Rectal smooth muscle tissue (tissue), 1 donor: ENCODE results near the gene MATN4.

Experiments used
- H3K27ac ChIP-seq: one replicate; pipeline ENCODE4 v1.7.0; 2013; ENCODE audit warnings: low read depth, low read length, inconsistent platforms
- H3K27me3 ChIP-seq: one replicate; pipeline ENCODE4 v1.7.0; 2013; ENCODE audit warnings: low read length; ENCODE audit not compliant: control insufficient read depth, insufficient read depth
- H3K36me3 ChIP-seq: one replicate; pipeline ENCODE4 v1.7.0; 2013; ENCODE audit warnings: low read length; ENCODE audit not compliant: control insufficient read depth, insufficient read depth
- H3K4me1 ChIP-seq: one replicate; pipeline ENCODE4 v1.7.0; 2013; ENCODE audit warnings: low read length; ENCODE audit not compliant: control insufficient read depth, insufficient read depth
- H3K4me3 ChIP-seq: one replicate; pipeline ENCODE4 v1.7.0; 2013; ENCODE audit warnings: low read length
- H3K9ac ChIP-seq: one replicate; pipeline ENCODE4 v1.7.0; 2013; ENCODE audit warnings: low read length

The MATN4 gene

GRCh38 chr20:45346291-45346718 lies 38.2 kb upstream of the MATN4 start:
- peaks cover 43% of the 10 kb centered on the region for H3K4me1 ChIP-seq
- no peaks in the 10 kb centered on the region for H3K27me3 ChIP-seq

GRCh38 chr20:45345104-45345936 lies 37.2 kb upstream of the MATN4 start:
- Histone ChIP-seq H3K27ac (peak overlapping the region; percentile 96), H3K4me3 (peak overlapping the region; percentile 79), H3K4me1 (peaks cover 46% of the 10 kb centered on the region), H3K27me3 (no peaks in the 10 kb centered on the region), H3K36me3 (no peaks in the 10 kb centered on the region), H3K9ac (no peak overlapping the region)

More at GRCh38 chr20:45346291-45346718, 38.2 kb upstream of the MATN4 start:
- H3K36me3 ChIP-seq = no peaks in the 10 kb centered on the region
- H3K27ac ChIP-seq = peak overlapping the region; percentile 96
- no peak overlapping the region for H3K9ac ChIP-seq
- H3K4me3 ChIP-seq = peak overlapping the region; percentile 79

DNA sequence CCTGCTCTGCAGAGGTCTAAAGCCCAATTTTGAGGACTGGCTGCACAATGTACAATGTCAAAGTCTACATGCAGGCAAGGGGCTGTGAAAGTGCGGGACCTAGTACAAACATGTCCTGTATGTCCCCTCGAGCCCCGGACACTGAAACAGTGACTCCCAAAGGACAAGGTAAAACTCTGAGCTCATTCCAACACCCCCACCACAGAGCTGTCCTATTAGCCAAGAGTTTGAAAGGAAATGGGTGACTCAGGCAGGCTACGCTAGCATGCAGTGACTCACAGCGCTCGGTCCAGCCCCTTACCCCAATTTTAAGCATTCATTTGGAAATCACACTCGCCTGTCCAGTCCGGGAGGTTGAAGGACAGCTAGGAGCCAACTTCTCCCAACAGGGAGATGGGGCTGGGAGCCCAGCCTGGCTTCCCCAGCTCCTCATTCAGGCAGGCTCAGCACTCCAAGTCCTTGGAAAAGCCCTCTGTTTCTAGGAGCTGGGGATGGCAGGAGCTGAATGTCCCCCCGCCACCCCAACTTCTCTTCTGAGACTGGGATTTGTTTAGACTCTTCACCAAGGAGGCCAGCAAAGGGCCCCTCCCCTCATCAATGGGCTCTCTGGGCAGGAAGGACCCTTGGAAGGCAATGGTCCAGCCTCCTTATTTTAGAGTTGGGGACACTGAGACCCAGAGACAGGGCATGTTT lies 36.2 kb upstream of the MATN4 start:
- peaks cover 52% of the 10 kb centered on the region for H3K4me1 ChIP-seq
- no peaks in the 10 kb centered on the region for H3K27me3 ChIP-seq
- peak overlapping the region; percentile 79 for H3K4me3 ChIP-seq
- no peak overlapping the region for H3K9ac ChIP-seq
- no peaks in the 10 kb centered on the region for H3K36me3 ChIP-seq
- peak overlapping the region; percentile 96 for H3K27ac ChIP-seq

- Histone ChIP-seq H3K27me3 (no peaks in the 10 kb centered on the region), H3K36me3 (no peaks in the 10 kb centered on the region), H3K9ac (no peak overlapping the region), H3K27ac (peak overlapping the region; percentile 96), H3K4me3 (peak overlapping the region; percentile 79), H3K4me1 (peaks cover 59% of the 10 kb centered on the region)
Measured at GRCh38 chr20:45343532-45344167, 35.6 kb upstream of the MATN4 start.

DNA sequence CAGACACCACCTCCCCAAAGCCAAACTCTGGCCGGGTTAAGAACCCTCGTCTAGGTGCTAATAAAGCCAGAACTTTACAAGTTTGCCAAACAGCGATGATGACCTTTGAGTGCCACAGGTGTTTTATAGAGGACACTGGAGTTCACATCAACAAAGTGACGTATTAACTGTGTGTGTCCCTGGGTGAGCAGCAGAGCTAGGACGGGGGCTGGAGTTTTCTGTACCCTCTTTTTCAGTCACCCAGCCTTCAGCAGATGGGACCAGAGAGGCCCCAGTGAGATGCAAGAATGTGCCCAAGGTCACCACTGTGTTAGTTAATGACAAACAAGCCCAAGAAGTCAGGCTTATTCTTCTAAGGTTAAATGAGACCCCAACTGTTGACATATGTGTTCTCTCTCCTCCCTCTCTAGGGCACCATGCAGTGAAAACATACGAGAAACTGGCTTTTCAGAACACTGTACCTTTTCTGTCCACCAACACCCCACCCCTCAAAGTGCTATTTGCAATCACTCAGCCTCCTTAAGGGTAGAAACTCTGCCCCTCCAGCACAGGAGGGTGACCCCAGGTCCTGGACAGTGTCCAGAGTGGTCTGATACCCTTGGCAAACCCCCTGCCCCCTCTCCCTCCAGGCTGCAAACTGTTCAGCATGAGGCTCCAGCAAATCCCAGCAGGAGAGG lies 34.9 kb upstream of the MATN4 start:
- H3K4me3 ChIP-seq = peak overlapping the region; percentile 79
- peak overlapping the region; percentile 96 for H3K27ac ChIP-seq
- peak overlapping the region; percentile 5 for H3K9ac ChIP-seq
- peaks cover 64% of the 10 kb centered on the region for H3K4me1 ChIP-seq
- H3K36me3 ChIP-seq = no peaks in the 10 kb centered on the region
- H3K27me3 ChIP-seq = no peaks in the 10 kb centered on the region

DNA sequence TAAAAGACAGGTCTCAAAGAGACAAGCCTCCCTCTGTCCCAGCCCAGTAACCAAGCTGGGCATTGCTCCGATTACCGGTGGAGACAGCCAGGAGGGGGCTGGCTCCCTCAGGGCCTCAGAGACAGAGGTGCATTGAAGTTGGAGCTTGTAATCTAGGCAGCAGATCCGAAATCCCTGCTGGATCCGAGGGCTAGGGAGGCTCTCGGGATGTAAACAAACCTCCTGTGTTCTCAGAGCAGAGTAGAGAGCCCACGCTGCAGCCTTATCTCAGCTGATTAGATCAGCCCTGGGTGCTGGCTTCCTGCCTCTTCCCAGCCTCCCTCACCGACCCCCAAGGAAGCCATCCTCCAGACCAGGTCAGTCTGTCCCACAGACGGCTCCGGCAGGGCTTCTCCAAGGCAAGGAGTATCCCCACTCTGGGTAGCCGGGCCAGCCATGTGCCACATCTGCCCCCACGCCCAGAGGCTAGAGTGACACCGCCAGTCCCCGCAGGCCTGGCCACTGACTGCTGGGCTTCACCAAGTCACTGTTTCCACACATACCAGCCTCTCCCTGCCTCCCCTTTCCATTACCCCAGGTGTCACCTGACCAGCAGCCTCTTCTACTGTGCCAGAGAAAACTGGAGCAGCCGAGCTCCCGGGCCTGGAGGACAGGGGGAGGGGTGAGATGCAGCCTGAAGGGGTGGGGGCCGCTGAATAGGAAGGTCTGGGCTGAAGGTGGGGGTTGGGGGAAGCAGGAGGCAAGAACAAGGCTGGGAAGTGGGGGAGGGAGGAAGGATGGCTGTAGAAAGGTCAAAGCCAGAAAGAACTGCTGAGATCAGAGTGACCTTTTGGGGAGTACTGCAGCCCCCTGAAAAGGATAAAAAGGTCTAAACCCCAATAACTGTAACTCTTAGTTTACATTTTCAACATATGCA lies 34.1 kb upstream of the MATN4 start:
- peak overlapping the region; percentile 96 for H3K27ac ChIP-seq
- no peaks in the 10 kb centered on the region for H3K27me3 ChIP-seq
- peak overlapping the region; percentile 51 for H3K4me3 ChIP-seq
- peaks cover 72% of the 10 kb centered on the region for H3K4me1 ChIP-seq
- no peak overlapping the region for H3K9ac ChIP-seq
- no peaks in the 10 kb centered on the region for H3K36me3 ChIP-seq

DNA sequence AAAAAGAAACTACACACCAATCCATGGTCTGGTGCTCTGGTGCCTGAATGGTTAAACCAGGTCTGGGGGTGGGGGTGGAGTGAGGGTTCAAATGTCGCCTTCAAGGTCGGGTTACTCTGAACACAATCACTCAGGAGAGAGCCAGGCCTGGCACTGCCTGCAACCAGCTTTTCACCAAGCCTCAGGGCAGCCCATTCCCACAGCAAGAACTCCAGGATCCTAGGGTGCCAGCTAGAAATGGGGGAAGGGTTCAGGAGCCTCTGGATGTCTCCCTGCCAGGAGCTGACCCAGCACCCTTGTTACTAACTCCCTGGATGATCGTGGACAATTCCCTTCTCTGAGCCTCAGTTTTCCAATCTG lies 33.5 kb upstream of the MATN4 start:
- Histone ChIP-seq H3K4me1 (peaks cover 77% of the 10 kb centered on the region), H3K27me3 (no peaks in the 10 kb centered on the region), H3K9ac (no peak overlapping the region), H3K27ac (peak overlapping the region; percentile 96), H3K4me3 (peak overlapping the region; percentile 51), H3K36me3 (no peaks in the 10 kb centered on the region)

- no peaks in the 10 kb centered on the region for H3K36me3 ChIP-seq
- H3K27ac ChIP-seq = peak overlapping the region; percentile 96
- H3K4me3 ChIP-seq = no peak overlapping the region
- H3K27me3 ChIP-seq = no peaks in the 10 kb centered on the region
- peaks cover 75% of the 10 kb centered on the region for H3K4me1 ChIP-seq
- no peak overlapping the region for H3K9ac ChIP-seq
Measured at GRCh38 chr20:45340951-45341350, 32.9 kb upstream of the MATN4 start.

DNA sequence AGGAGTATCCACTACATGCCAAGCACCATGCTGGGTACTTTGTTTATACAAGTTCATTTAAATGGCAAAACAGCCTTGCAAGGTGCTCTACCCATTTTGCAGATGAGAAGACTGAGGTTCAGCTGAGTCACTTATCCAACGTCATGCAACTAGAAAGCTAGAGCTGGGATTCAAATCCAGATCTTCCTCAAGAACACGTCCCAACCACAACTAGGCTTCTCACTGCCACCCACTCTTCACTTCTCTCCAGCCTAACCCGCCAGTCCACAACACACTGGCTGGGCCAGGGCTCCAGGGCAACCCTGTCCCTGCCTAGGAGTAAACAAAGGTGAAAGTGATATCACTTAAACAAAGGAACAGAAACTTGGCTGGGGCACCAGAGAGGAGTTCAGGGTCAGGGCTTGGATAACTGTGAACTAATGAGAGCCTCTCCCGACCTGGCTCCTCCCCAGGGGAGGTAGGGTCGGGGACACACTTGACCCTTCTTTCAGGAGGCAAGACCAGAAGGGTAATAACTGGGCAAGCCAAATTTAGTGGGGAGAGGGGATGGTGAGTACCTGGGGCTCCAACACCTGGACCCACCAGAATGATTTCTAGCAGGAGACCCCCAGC lies 32.2 kb upstream of the MATN4 start:
- Histone ChIP-seq H3K4me1 (peaks cover 71% of the 10 kb centered on the region), H3K27ac (peak overlapping the region; percentile 33), H3K9ac (no peak overlapping the region), H3K4me3 (no peak overlapping the region), H3K36me3 (no peaks in the 10 kb centered on the region), H3K27me3 (no peaks in the 10 kb centered on the region)

- H3K9ac ChIP-seq = no peak overlapping the region
- H3K36me3 ChIP-seq = no peaks in the 10 kb centered on the region
- H3K27me3 ChIP-seq = no peaks in the 10 kb centered on the region
- H3K4me3 ChIP-seq = no peak overlapping the region
- peaks cover 68% of the 10 kb centered on the region for H3K4me1 ChIP-seq
- H3K27ac ChIP-seq = peak overlapping the region; percentile 59
Measured at GRCh38 chr20:45339799-45340198, 31.7 kb upstream of the MATN4 start.

- H3K36me3 ChIP-seq = no peaks in the 10 kb centered on the region
- H3K9ac ChIP-seq = peak overlapping the region; percentile 35
- no peaks in the 10 kb centered on the region for H3K27me3 ChIP-seq
- peaks cover 63% of the 10 kb centered on the region for H3K4me1 ChIP-seq
- no peak overlapping the region for H3K4me3 ChIP-seq
- peak overlapping the region; percentile 92 for H3K27ac ChIP-seq
Measured at GRCh38 chr20:45339084-45339483, 31.0 kb upstream of the MATN4 start.
